MM.1S (cell line): ENCODE data around the gene LSM10.

Experiments
- DNase-seq: peaks from one replicate; pipeline ENCODE4 v3.0.0-alpha.2; 2015
- H2AFZ ChIP-seq: fragments of 300-600 bp; sonication (generic); 2 replicates; pipeline ENCODE4 v1.6.0; 2016; ENCODE audit warnings: antibody characterized with exemption, low read length
- H3F3A ChIP-seq: fragments of 300-600 bp; sonication (generic); 2 replicates; pipeline ENCODE4 v1.6.1; 2016; ENCODE audit warnings: mild to moderate bottlenecking, antibody characterized with exemption, low read length, moderate library complexity, mixed read lengths; ENCODE audit not compliant: insufficient read depth
- H3K27ac ChIP-seq: fragments of 300-600 bp; sonication (generic); 2 replicates; pipeline ENCODE4 v1.5.1; 2016; ENCODE audit warnings: mild to moderate bottlenecking, low read length
- H3K27me3 ChIP-seq: fragments of 300-600 bp; sonication (generic); replicated peaks from 2 replicates; pipeline ENCODE4 v1.6.0; 2016; ENCODE audit warnings: low read length; ENCODE audit not compliant: insufficient read depth
- H3K36me3 ChIP-seq: fragments of 300-600 bp; sonication (generic); replicated peaks from 2 replicates; pipeline ENCODE4 v1.6.1; 2016; ENCODE audit warnings: mild to moderate bottlenecking, low read length, mixed read lengths; ENCODE audit not compliant: insufficient read depth
- H3K4me1 ChIP-seq: fragments of 300-600 bp; sonication (generic); 2 replicates; pipeline ENCODE4 v1.6.1; 2016; ENCODE audit warnings: low read length, mixed read lengths
- H3K4me2 ChIP-seq: fragments of 300-600 bp; sonication (generic); 2 replicates; pipeline ENCODE4 v1.6.0; 2016; ENCODE audit warnings: low read depth, low read length
- H3K4me3 ChIP-seq: fragments of 300-600 bp; sonication (generic); 2 replicates; pipeline ENCODE4 v1.5.1; 2016; ENCODE audit warnings: low read length, mixed read lengths
- H3K79me2 ChIP-seq: fragments of 300-600 bp; sonication (generic); 2 replicates; pipeline ENCODE4 v1.6.1; 2016; ENCODE audit warnings: mixed run types, low read length, mixed read lengths
- H3K9ac ChIP-seq: fragments of 300-600 bp; sonication (generic); 2 replicates; pipeline ENCODE4 v1.6.1; 2016; ENCODE audit warnings: low read length, mixed read lengths
- H3K9me2 ChIP-seq: fragments of 300-600 bp; sonication (generic); replicated peaks from 2 replicates; pipeline ENCODE4 v1.6.1; 2016; ENCODE audit warnings: mild to moderate bottlenecking, low read length, mixed read lengths; ENCODE audit not compliant: insufficient read depth
- H3K9me3 ChIP-seq: fragments of 300-600 bp; sonication (generic); replicated peaks from 2 replicates; pipeline ENCODE4 v1.6.1; 2016; ENCODE audit warnings: mild to moderate bottlenecking, low read length, mixed read lengths; ENCODE audit not compliant: insufficient read depth
- H4K20me1 ChIP-seq: fragments of 300-600 bp; sonication (generic); 2 replicates; pipeline ENCODE4 v1.6.1; 2016; ENCODE audit warnings: mild to moderate bottlenecking, low read length, moderate library complexity, mixed read lengths; ENCODE audit not compliant: insufficient read depth
- CTCF ChIP-seq: fragments of 300-600 bp; sonication (generic); IDR thresholded peaks from 2 replicates; pipeline ENCODE4 v1.5.1; 2016; ENCODE audit warnings: antibody characterized with exemption, low read length, mixed read lengths
- EZH2 ChIP-seq: fragments of 300-600 bp; sonication (generic); optimal IDR thresholded peaks from 2 replicates; pipeline ENCODE3; 2017; ENCODE audit warnings: low read depth, mild to moderate bottlenecking, antibody characterized with exemption, low read length, mixed read lengths
- EZH2phosphoT487 ChIP-seq: fragments of 300-600 bp; sonication (generic); IDR thresholded peaks from 2 replicates; pipeline ENCODE4 v1.6.1; 2018; ENCODE audit warnings: antibody characterized with exemption, low read length

LSM10 gene

GRCh38 chr1:36392836-36393235, 4.9 kb downstream of the LSM10 start:
- Histone ChIP-seq H3F3A (peaks cover 15% of the 10 kb centered on the region; the same call in 1 of the 2 replicates), H3K9me2 (no peaks in the 10 kb centered on the region), H3K79me2 (peaks cover 27% of the 10 kb centered on the region), H2AFZ (no peak overlapping the region), H3K4me2 (no peak overlapping the region), H3K9me3 (no peaks in the 10 kb centered on the region), H3K36me3 (no peaks in the 10 kb centered on the region), H3K9ac (no peak overlapping the region), H4K20me1 (no peaks in the 10 kb centered on the region), H3K4me3 (no peak overlapping the region), H3K27me3 (no peaks in the 10 kb centered on the region), H3K27ac (no peak overlapping the region), H3K4me1 (peaks cover 20% of the 10 kb centered on the region)
- no peak for TF ChIP-seq EZH2
- TF ChIP-seq CTCF, result no peak
- TF ChIP-seq EZH2phosphoT487, result no peak
- DNase-seq, result no peak

- Histone ChIP-seq H2AFZ (no peak overlapping the region), H3K27ac (no peak overlapping the region), H4K20me1 (no peaks in the 10 kb centered on the region), H3F3A (peaks cover 25% of the 10 kb centered on the region), H3K4me2 (no peak overlapping the region), H3K27me3 (no peaks in the 10 kb centered on the region), H3K79me2 (peaks cover 14% of the 10 kb centered on the region), H3K9me3 (no peaks in the 10 kb centered on the region), H3K36me3 (no peaks in the 10 kb centered on the region), H3K9ac (no peak overlapping the region), H3K4me1 (peaks cover 30% of the 10 kb centered on the region), H3K9me2 (no peaks in the 10 kb centered on the region), H3K4me3 (no peak overlapping the region)
- TF ChIP-seq CTCF, result no peak
- no peak for TF ChIP-seq EZH2
- no peak for TF ChIP-seq EZH2phosphoT487
- no peak for DNase-seq
These were observed 6.4 kb downstream of the LSM10 start for GRCh38 chr1:36391271-36391670.

GRCh38 chr1:36390411-36390810, 7.3 kb downstream of the LSM10 start:
- TF ChIP-seq EZH2phosphoT487 (no peak), CTCF (no peak), EZH2 (no peak)
- Histone ChIP-seq H3K4me1 (peaks cover 30% of the 10 kb centered on the region), H3F3A (peaks cover 28% of the 10 kb centered on the region), H4K20me1 (no peaks in the 10 kb centered on the region), H3K9ac (no peak overlapping the region), H3K9me3 (no peaks in the 10 kb centered on the region), H3K4me2 (no peak overlapping the region), H2AFZ (no peak overlapping the region), H3K4me3 (no peak overlapping the region), H3K79me2 (peaks cover 12% of the 10 kb centered on the region), H3K27ac (peak overlapping the region; percentile 26; the same call in 1 of the 2 replicates), H3K9me2 (no peaks in the 10 kb centered on the region), H3K36me3 (no peaks in the 10 kb centered on the region), H3K27me3 (no peaks in the 10 kb centered on the region)
- DNase-seq, result no peak

GRCh38 chr1:36389999-36390398, 7.7 kb downstream of the LSM10 start:
- peaks cover 16% of the 10 kb centered on the region for H3K79me2 ChIP-seq
- H3F3A ChIP-seq, result peaks cover 31% of the 10 kb centered on the region
- H3K4me1 ChIP-seq, result peaks cover 30% of the 10 kb centered on the region
- DNase-seq, result no peak
- no peak overlapping the region for H3K4me2 ChIP-seq
- TF ChIP-seq CTCF, result no peak
- no peak for TF ChIP-seq EZH2phosphoT487
- no peak for TF ChIP-seq EZH2
- H3K4me3 ChIP-seq, result no peak overlapping the region
- H2AFZ ChIP-seq, result no peak overlapping the region
- peak overlapping the region; percentile 26; the same call in 1 of the 2 replicates for H3K27ac ChIP-seq
- no peaks in the 10 kb centered on the region for H3K27me3 ChIP-seq
- H4K20me1 ChIP-seq, result no peaks in the 10 kb centered on the region
- no peaks in the 10 kb centered on the region for H3K36me3 ChIP-seq
- H3K9me2 ChIP-seq, result no peaks in the 10 kb centered on the region
- H3K9me3 ChIP-seq, result no peaks in the 10 kb centered on the region
- no peak overlapping the region for H3K9ac ChIP-seq
